H9 (cell line): ENCODE measurements around the gene C9orf152. TPM values are rescaled to one million over a fixed set of nuclear protein-coding genes. Genes with fewer than 3 reads are reported as not detected.

Experiments used
- DNase-seq: peaks from one replicate; pipeline ENCODE4 v3.0.0-alpha.2; 2017
- H2AFZ ChIP-seq: one replicate; pipeline ENCODE4 v1.6.1; 2013; ENCODE audit warnings: mild to moderate bottlenecking, low read length, control low read depth, moderate library complexity
- H2AK5ac ChIP-seq: 2 replicates; pipeline ENCODE4 v1.6.1; 2013; ENCODE audit warnings: low read length, control low read depth, mixed read lengths; ENCODE audit not compliant: insufficient read length
- H2BK120ac ChIP-seq: one replicate; pipeline ENCODE4 v1.6.1; 2013; ENCODE audit warnings: low read depth, mild to moderate bottlenecking, low read length, control low read depth, inconsistent platforms; ENCODE audit not compliant: poor library complexity, severe bottlenecking
- H2BK12ac ChIP-seq: 2 replicates; pipeline ENCODE4 v1.6.1; 2013; ENCODE audit warnings: low read length, control low read depth, mixed read lengths, low read depth; ENCODE audit not compliant: insufficient read length
- H2BK15ac ChIP-seq: 2 replicates; pipeline ENCODE4 v1.6.1; 2013; ENCODE audit warnings: low read depth, low read length, control low read depth
- H2BK20ac ChIP-seq: one replicate; pipeline ENCODE4 v1.6.1; 2013; ENCODE audit warnings: low read depth, mild to moderate bottlenecking, low read length, control low read depth, inconsistent platforms; ENCODE audit not compliant: poor library complexity, severe bottlenecking
- H2BK5ac ChIP-seq: 2 replicates; pipeline ENCODE4 v1.6.1; 2013; ENCODE audit warnings: low read length, control low read depth, mixed read lengths; ENCODE audit not compliant: insufficient read length
- H3K14ac ChIP-seq: 2 replicates; pipeline ENCODE4 v1.6.1; 2013; ENCODE audit warnings: low read length, control low read depth; ENCODE audit not compliant: insufficient read depth
- H3K18ac ChIP-seq: 2 replicates; pipeline ENCODE4 v1.6.1; 2013; ENCODE audit warnings: low read depth, mild to moderate bottlenecking, mixed read lengths, low read length, control low read depth; ENCODE audit not compliant: insufficient read length
- H3K23ac ChIP-seq: 2 replicates; pipeline ENCODE4 v1.6.1; 2013; ENCODE audit warnings: low read length, control low read depth, mixed read lengths, low read depth; ENCODE audit not compliant: insufficient read length
- H3K23me2 ChIP-seq: 2 replicates; pipeline ENCODE4 v1.6.1; 2013; ENCODE audit warnings: low read depth, mild to moderate bottlenecking, mixed read lengths, low read length, control low read depth; ENCODE audit not compliant: insufficient read length, poor library complexity, severe bottlenecking
- H3K27ac ChIP-seq: 2 replicates; pipeline ENCODE4 v1.5.1; 2013; ENCODE audit warnings: low read length, control low read depth, mixed read lengths, low read depth; ENCODE audit not compliant: insufficient read length
- H3K27me3 ChIP-seq: 2 replicates; pipeline ENCODE4 v1.6.1; 2013; ENCODE audit warnings: low read length, control low read depth, inconsistent platforms; ENCODE audit not compliant: insufficient read depth
- H3K4ac ChIP-seq: 2 replicates; pipeline ENCODE4 v1.6.1; 2013; ENCODE audit warnings: low read depth, mild to moderate bottlenecking, control low read depth, inconsistent platforms, low read length, moderate library complexity
- H3K4me1 ChIP-seq: 2 replicates; pipeline ENCODE4 v1.6.1; 2013; ENCODE audit warnings: low read length, control low read depth, inconsistent platforms; ENCODE audit not compliant: insufficient read depth
- H3K4me2 ChIP-seq: 2 replicates; pipeline ENCODE4 v1.6.1; 2013; ENCODE audit warnings: low read length, control low read depth, mixed read lengths; ENCODE audit not compliant: insufficient read length, insufficient read depth
- H3K56ac ChIP-seq: 2 replicates; pipeline ENCODE4 v1.6.1; 2013; ENCODE audit warnings: low read depth, mild to moderate bottlenecking, mixed read lengths, low read length, control low read depth; ENCODE audit not compliant: insufficient read length
- H3K79me1 ChIP-seq: 2 replicates; pipeline ENCODE4 v1.6.1; 2013; ENCODE audit warnings: low read depth, mild to moderate bottlenecking, moderate library complexity, low read length, control low read depth, inconsistent platforms; ENCODE audit not compliant: insufficient read depth, poor library complexity, severe bottlenecking
- H3K79me2 ChIP-seq: 2 replicates; pipeline ENCODE4 v1.6.1; 2013; ENCODE audit warnings: low read length, control low read depth, inconsistent platforms; ENCODE audit not compliant: insufficient read depth
- H3K9ac ChIP-seq: 2 replicates; pipeline ENCODE4 v1.6.1; 2013; ENCODE audit warnings: low read length, control low read depth, mixed read lengths; ENCODE audit not compliant: insufficient read length; ENCODE audit errors: extremely low read depth
- H3K9me3 ChIP-seq: one replicate; pipeline ENCODE4 v1.6.1; 2013; ENCODE audit warnings: low read depth, low read length, inconsistent platforms; ENCODE audit not compliant: control insufficient read depth
- H3T11ph ChIP-seq: one replicate; pipeline ENCODE4 v1.6.1; 2013; ENCODE audit warnings: mild to moderate bottlenecking, low read length, control low read depth, inconsistent platforms
- H4K20me1 ChIP-seq: one replicate; pipeline ENCODE4 v1.6.1; 2013; ENCODE audit not compliant: control insufficient read depth, insufficient read length, insufficient read depth
- H4K5ac ChIP-seq: 2 replicates; pipeline ENCODE4 v1.6.1; 2013; ENCODE audit warnings: low read depth, mild to moderate bottlenecking, mixed read lengths, low read length, control low read depth; ENCODE audit not compliant: insufficient read length
- H4K8ac ChIP-seq: replicated peaks from 2 replicates; pipeline ENCODE4 v1.6.1; 2013; ENCODE audit warnings: low read length, control low read depth, mixed read lengths, low read depth; ENCODE audit not compliant: insufficient read length
- H4K91ac ChIP-seq: 2 replicates; pipeline ENCODE4 v1.6.1; 2013; ENCODE audit warnings: low read depth, mild to moderate bottlenecking, moderate library complexity, mixed read lengths, low read length, control low read depth; ENCODE audit not compliant: insufficient read length
- H3K27ac Mint-ChIP-seq, 3 experiments: 2 replicates in 2 of 3; 3 replicates in 1 of 3; pipeline ENCODE4 v1.8.0; 2020 to 2021; ENCODE audit warnings: mixed read lengths in 3 of 3, mild to moderate bottlenecking in 1 of 3, moderate library complexity in 1 of 3
- H3K27me3 Mint-ChIP-seq: 2 replicates; pipeline ENCODE4 v1.8.0; 2021; ENCODE audit warnings: low read depth, mild to moderate bottlenecking, moderate library complexity, mixed read lengths
- H3K36me3 Mint-ChIP-seq, 3 experiments: 2 replicates in 2 of 3; 3 replicates in 1 of 3; pipeline ENCODE4 v1.8.0; 2020 to 2021; ENCODE audit warnings: low read depth in 3 of 3, mixed read lengths in 3 of 3; ENCODE audit not compliant: insufficient read depth in 1 of 3
- H3K4me1 Mint-ChIP-seq, 2 experiments: 2 replicates each; pipeline ENCODE4 v1.8.0; 2020; ENCODE audit warnings: mixed read lengths in 2 of 2
- H3K4me3 Mint-ChIP-seq, 2 experiments: 2 replicates in 1 of 2; 3 replicates in 1 of 2; pipeline ENCODE4 v1.8.0; 2020 to 2021; ENCODE audit warnings: mild to moderate bottlenecking in 2 of 2, mixed read lengths in 2 of 2, moderate library complexity in 1 of 2
- H3K9me3 Mint-ChIP-seq, 2 experiments: 2 replicates in 1 of 2; 3 replicates in 1 of 2; pipeline ENCODE4 v1.8.0; 2020; ENCODE audit warnings: mild to moderate bottlenecking in 2 of 2, mixed read lengths in 2 of 2, moderate library complexity in 1 of 2
- CTCF ChIP-seq: fragments of 200-600 bp; sonication (generic); conservative IDR thresholded peaks from 3 replicates; pipeline ENCODE4 v1.8.0; 2021; ENCODE audit warnings: antibody characterized with exemption, mild to moderate bottlenecking
- WGBS: extraction: QIAGEN DNeasy Blood & Tissue Kit; methylation state at CpG from one replicate; pipeline ENCODE4 v1.1.7; 2013; ENCODE audit warnings: missing lambda C conversion rate, low lambda C conversion rate, mixed read lengths; ENCODE audit not compliant: insufficient read length; ENCODE audit errors: extremely low coverage; 5-methylcytosine and 5-hydroxymethylcytosine counted together
- total RNA-seq: library from RNA; stranded (reverse); gene quantifications from 2 replicates; pipeline ENCODE4 v1.2.1, GENCODE V29; 2021

C9orf152 gene
- total RNA-seq, 1 experiment from 2014 or later: not detected

GRCh38 chr9:110254500-110254899 lies 46.5 kb upstream of the C9orf152 start:
- Histone ChIP-seq H3K4me2 (peak overlapping the region; percentile 90), H3K9ac (peak overlapping the region; percentile 7), H3K18ac (no peak overlapping the region), H4K8ac (no peak overlapping the region), H2BK5ac (no peak overlapping the region), H4K91ac (no peak overlapping the region), H3K27ac (no peak overlapping the region), H3K4me1 (peaks cover 9% of the 10 kb centered on the region), H3K23ac (no peak overlapping the region), H2BK20ac (no peak overlapping the region), H3K9me3 (no peaks in the 10 kb centered on the region), H3K14ac (no peak overlapping the region), H3K27me3 (no peaks in the 10 kb centered on the region), H3K79me1 (no peaks in the 10 kb centered on the region), H2BK120ac (no peak overlapping the region), H3T11ph (no peak overlapping the region), H3K56ac (no peak overlapping the region), H2AK5ac (no peak overlapping the region), H2AFZ (no peak overlapping the region), H4K5ac (no peak overlapping the region), H4K20me1 (no peaks in the 10 kb centered on the region), H3K23me2 (peaks cover 4% of the 10 kb centered on the region), H2BK12ac (no peak overlapping the region), H3K79me2 (peaks cover 32% of the 10 kb centered on the region; the same call in 1 of the 2 replicates), H2BK15ac (no peak overlapping the region), H3K4ac (no peak overlapping the region)
- WGBS: no CpG with 5 or more reads among the region's 2 CpGs
- peaks cover 33 to 42% of the 10 kb centered on the region in 2 experiments for H3K4me1 Mint-ChIP-seq
- 0 out of 7 replicates have a peak overlapping the region, but pooled peaks of 1 of the 3 experiments have one; percentile 2 for H3K27ac Mint-ChIP-seq
- 0 out of 2 replicates have a peak, but pooled peaks cover 2% of the 10 kb centered on the region for H3K27me3 Mint-ChIP-seq
- peaks cover 0 to 2% of the 10 kb centered on the region in 2 experiments; a peak in 1 of 5 replicates for H3K9me3 Mint-ChIP-seq
- TF ChIP-seq CTCF: no peak
- DNase-seq: no peak
- peak overlapping the region; percentile 92 to 93 for H3K4me3 Mint-ChIP-seq
- peaks cover 9 to 20% (median 10%) of the 10 kb centered on the region in 3 experiments for H3K36me3 Mint-ChIP-seq
